Measurements from ENCODE around the gene GP1BB.
"Not testable (repeated sequence)": the region's sequence is repeated elsewhere in the genome, so short reads cannot be mapped to it uniquely, and the experiment has no call there.

GP1BB gene

GRCh38 chr22:19714312-19715187 is 8.8 kb upstream of the GP1BB start, which contains the start of gene SEPTIN5:
SEPTIN5 (plus strand) TSS chr22:19714503; CDS start chr22:19714589, 86 bp downstream.
- no peak for DNase-seq

- no peak for DNase-seq
Observed at GRCh38 chr22:19715188-19715930, 8.0 kb upstream of the GP1BB start.

GRCh38 chr22:19716041-19716828 is 7.1 kb upstream of the GP1BB start:
- no peak for DNase-seq

GRCh38 chr22:19716829-19717105 is 6.6 kb upstream of the GP1BB start:
- DNase-seq: no peak

GRCh38 chr22:19717181-19717580 is 6.2 kb upstream of the GP1BB start:
- DNase-seq: no peak

GRCh38 chr22:19717691-19718455 is 5.5 kb upstream of the GP1BB start:
- no peak for DNase-seq

- no peak for DNase-seq
Observed at GRCh38 chr22:19718456-19719049, 4.8 kb upstream of the GP1BB start.

GRCh38 chr22:19719050-19719482 is 4.3 kb upstream of the GP1BB start:
- no peak for DNase-seq

GRCh38 chr22:19719488-19720021 is 3.8 kb upstream of the GP1BB start:
- no peak for DNase-seq

- DNase-seq: no peak
Observed at GRCh38 chr22:19720150-19720827, 3.0 kb upstream of the GP1BB start.

GRCh38 chr22:19720999-19721329 is 2.4 kb upstream of the GP1BB start:
- no peak for DNase-seq

GRCh38 chr22:19721330-19722177 is 1.8 kb upstream of the GP1BB start:
- no peak for DNase-seq

GRCh38 chr22:19722178-19722981 is 959 bp upstream of the GP1BB start:
- no peak for DNase-seq

- no peak for DNase-seq
Observed at GRCh38 chr22:19722982-19723231, 432 bp upstream of the GP1BB start.

- DNase-seq: no peak
Observed at GRCh38 chr22:19723983-19724827, 866 bp downstream of the GP1BB start.

- DNase-seq: no peak
Observed at GRCh38 chr22:19724927-19725661, 1.8 kb downstream of the GP1BB start.

- DNase-seq: not testable (repeated sequence)
Observed at GRCh38 chr22:19726064-19726788, 2.9 kb downstream of the GP1BB start.

Measured in DMS 273 treated with DMSO at 0.1 percent for 48 hours (cell line).